ENCODE measurements around the gene DCC. TPM values are rescaled to one million over a fixed set of nuclear protein-coding genes. Genes with fewer than 3 reads are reported as not detected.

Gene DCC
- total and polyA plus RNA-seq, 9 of the 15 experiments (the other 6 are each of a cell fraction or from before 2014, with no cell fraction given) = not detected

- TF ChIP-seq THRA (IDR thresholded peaks at IDR 0.05) = no peak
- TF ChIP-seq SMARCC2 (IDR thresholded peaks at IDR 0.05; ENCODE audit: low read depth) = no peak
- no peak for TF ChIP-seq LEF1 (IDR thresholded peaks at IDR 0.05)
- no peak for TF ChIP-seq EP300 (IDR thresholded peaks at IDR 0.05; ENCODE audit: low read length)
- TF ChIP-seq ARID2 (IDR thresholded peaks at IDR 0.05) = no peak
- TF ChIP-seq CHAMP1 (IDR thresholded peaks at IDR 0.05) = no peak
- no peak for TF ChIP-seq HEY1 (CRISPR knock-in tag; IDR thresholded peaks at IDR 0.05; ENCODE audit: borderline replicate concordance)
Observed at GRCh38 chr18:52933356-52933755, 593.4 kb downstream of the DCC start (continued).

- in situ Hi-C loops (cut with MboI) (no loop called here), intact Hi-C loops (cut with micrococcal nuclease) (no loop called here)
- Histone ChIP-seq H3K36me3 (ENCODE audit: control insufficient read depth, insufficient read depth, low read length) (no peaks in the 10 kb centered on the region), H3K9me1 (ENCODE audit: control insufficient read depth, insufficient read depth, low read length) (no peaks in the 10 kb centered on the region), H4K20me1 (replicated peaks; ENCODE audit: control insufficient read depth, insufficient read depth, low read length) (no peaks in the 10 kb centered on the region), H3K27me3 (ENCODE audit: control insufficient read depth in 2 of 2, insufficient read depth in 2 of 2, low read length in 2 of 2) (no peaks in the 10 kb centered on the region), H3K9ac (ENCODE audit: insufficient read depth in 1 of 2, low read depth in 2 of 2, low read length in 2 of 2) (no peak overlapping the region), H3K27ac (ENCODE audit: extremely low read depth, low read depth, low read length) (no peak overlapping the region), H3K4me2 (ENCODE audit: insufficient read depth, low read length) (no peak overlapping the region), H3K9me3 (replicated peaks; ENCODE audit: control insufficient read depth, insufficient read depth, low read depth, low read length) (no peaks in the 10 kb centered on the region), H3K79me2 (ENCODE audit: control insufficient read depth, insufficient read depth, low read length) (no peaks in the 10 kb centered on the region), H3K4me1 (replicated peaks in 1 of 2; ENCODE audit: control insufficient read depth in 2 of 2, insufficient read depth in 2 of 2, low read length in 2 of 2) (no peaks in the 10 kb centered on the region), H2AFZ (ENCODE audit: low read depth, low read length) (no peak overlapping the region), H3K4me3 (no peak overlapping the region)
- ChIA-PET CTCF (ENCODE audit: low intra/inter-chr PET ratio) (interaction anchor here (0.6 kb wide), 1 partner anchor 468 kb away, joined by 3 read pairs; no protein-coding TSS in a partner anchor), POLR2A (no interaction called here)
- ATAC-seq = no peak
- FAIRE-seq = no peak
- no peak for DNase-seq (ENCODE audit: extremely low read depth in 1 of 4, low spot score in 3 of 4)
- no TSS peak for BruUV-seq (replicated peaks)
- WGBS (ENCODE audit: insufficient coverage, low coverage, missing lambda C conversion rate) = 6% methylated on average over 1 of the region's 1 CpG
- TF ChIP-seq CREB5 (CRISPR knock-in tag; IDR thresholded peaks at IDR 0.05) = no peak
- no peak for TF ChIP-seq POU5F1 (IDR thresholded peaks at IDR 0.05; ENCODE audit: borderline replicate concordance, low read depth, low read length, partially characterized antibody)
- TF ChIP-seq XRCC5 (IDR thresholded peaks at IDR 0.05; ENCODE audit: low read depth, low read length) = no peak
- TF ChIP-seq L3MBTL2 (IDR thresholded peaks at IDR 0.05) = no peak
- TF ChIP-seq TOE1 (IDR thresholded peaks at IDR 0.05; ENCODE audit: borderline replicate concordance) = no peak
- no peak for TF ChIP-seq TOE1 (CRISPR knock-in tag; IDR thresholded peaks at IDR 0.05; ENCODE audit: borderline replicate concordance, low read depth)
- no peak for TF ChIP-seq E2F8 (IDR thresholded peaks at IDR 0.05; ENCODE audit: low read depth, partially characterized antibody)
Observed at GRCh38 chr18:52936931-52937330, 596.9 kb downstream of the DCC start.

Measured in K562 (cell line).